Muscle of back (tissue), 11 donors: Measurements from ENCODE around the gene GPATCH2L. TPM values are rescaled to one million over a fixed set of nuclear protein-coding genes. Genes with fewer than 3 reads are reported as not detected.
A peak's percentile ranks its signal among the peaks of the same experiment; 100 is the strongest.

ENCODE experiments used
- DNase-seq, 3 donors: peaks; one replicate each; pipeline versions ENCODE4 v3.0.0 to v3.0.0-alpha.2; 2013
- polyA plus RNA-seq, 10 donors: library from polyadenylated mRNA; unstranded; fragments of 120-200 nt; gene quantifications; one replicate each; pipeline ENCODE4 v1.2.1, GENCODE V29; 2013; ENCODE audit not compliant: insufficient read length in 10 of 10

Gene GPATCH2L
- polyA plus RNA-seq, 10 donors, result 18.2 to 27.9 (median 23.1) TPM

DNA sequence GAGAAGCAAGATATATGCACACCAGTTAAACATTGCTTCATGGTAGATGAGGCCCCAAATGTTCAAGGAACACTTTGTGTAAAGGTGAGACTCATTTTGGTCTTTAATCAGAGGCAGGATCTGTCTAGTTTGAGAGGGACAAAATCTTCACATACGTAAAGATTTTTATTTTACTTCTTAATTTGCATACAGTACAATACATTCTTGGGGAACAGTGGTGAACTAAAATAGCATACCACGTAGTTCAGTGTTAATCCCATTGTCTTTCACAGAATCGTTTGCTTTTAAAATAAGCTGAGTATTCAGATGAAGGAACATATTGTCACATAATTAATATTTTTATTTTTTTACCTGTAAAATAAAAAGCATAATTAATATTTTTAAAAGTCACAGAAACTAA, 43.3 kb downstream of the GPATCH2L start:
- DNase-seq, result no peak

DNA sequence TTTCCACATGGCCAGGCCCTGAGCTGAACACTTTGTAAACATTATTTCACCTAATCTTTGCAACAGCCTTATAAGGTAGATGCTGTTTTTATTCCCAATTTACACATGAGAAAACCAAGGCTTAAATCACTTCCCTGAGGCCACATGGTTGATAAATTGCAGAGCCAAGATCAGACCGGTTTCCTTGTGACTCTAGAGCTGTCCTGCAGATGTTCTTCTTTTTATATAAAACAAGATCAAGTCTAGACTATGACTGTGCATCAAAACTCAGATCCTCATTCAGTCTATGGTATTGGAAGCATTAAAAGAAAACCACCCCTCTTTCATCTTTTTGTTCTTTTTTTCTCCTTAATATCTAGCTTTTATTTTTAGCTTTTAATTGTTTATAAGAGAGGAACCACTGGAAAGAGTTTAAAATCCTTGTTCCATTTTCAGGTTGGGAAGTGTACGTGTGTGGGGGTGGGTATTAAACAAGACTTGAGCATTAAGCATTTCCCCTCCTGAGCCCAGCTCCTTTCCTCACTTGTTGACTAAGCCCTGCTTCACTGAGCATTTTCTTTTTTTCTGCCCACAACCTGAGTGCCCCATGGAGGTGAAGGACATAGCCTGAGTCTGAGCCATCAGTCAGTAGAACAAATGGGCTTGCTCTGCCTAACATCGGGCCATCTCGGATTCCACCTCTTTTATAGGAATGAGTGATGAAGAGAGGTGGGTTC, 45.4 kb downstream of the GPATCH2L start:
- no peak for DNase-seq

DNA sequence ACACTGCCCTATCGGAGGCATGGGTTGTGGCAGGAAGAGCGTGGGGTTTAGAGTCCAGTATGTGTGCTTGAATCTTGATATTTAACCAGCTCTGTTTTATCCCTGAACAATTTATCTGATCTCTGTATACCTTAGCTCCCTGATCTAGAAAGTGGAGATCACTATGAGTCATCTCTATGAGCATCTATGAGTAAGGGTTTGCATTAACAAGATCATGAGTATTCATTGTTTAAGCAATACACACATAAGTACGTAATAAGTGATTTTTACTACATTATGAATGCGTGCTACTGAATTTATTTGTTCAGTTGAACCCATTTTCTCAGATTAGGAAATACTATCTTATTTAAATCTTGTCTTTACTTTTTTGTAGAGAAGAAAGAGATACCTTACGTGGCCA, 49.4 kb downstream of the GPATCH2L start:
- peak in 1 of 3 donors; percentile 29 for DNase-seq

DNA sequence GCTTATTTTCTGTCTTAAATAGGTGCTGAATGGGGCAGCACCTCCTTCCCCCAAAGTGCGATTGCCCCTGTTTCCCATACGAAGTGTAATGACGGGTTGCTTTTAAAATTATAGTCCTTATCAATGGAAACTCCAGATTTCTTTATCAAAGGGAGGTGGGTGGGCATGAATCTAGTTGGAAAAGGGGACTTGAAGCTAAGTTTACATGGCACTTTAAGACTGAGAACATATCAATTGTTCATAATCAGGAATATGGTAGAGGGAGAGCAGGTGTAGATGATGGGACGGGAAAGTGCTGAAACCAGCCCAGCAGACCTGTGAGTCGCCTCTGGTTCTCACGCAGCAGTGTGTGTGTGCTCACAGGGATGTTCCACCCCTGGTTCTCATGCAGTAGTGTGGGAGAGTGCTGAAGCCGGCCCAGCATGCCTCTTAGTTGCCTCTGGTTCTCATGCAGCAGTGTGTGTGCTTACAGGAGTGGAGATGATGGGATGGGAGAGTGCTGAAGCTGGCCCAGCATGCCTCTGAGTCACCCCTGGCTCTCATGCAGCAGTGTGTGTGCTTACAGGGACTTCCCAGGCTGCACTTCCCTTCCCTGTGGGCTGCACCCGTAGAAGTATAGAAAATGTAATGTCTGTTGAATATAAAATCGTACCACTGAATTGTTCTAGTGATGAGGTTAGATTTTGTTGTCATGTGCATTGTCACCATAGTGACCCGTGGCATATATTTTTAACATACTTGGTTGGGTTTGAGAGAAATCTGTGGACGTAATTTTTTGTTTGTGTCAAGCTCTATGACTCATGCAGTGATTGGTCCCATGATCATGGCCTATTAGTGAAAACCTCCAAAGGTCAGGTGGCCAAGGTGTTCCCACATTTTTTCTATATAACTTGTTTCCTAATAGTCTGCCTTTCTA, 51.6 kb downstream of the GPATCH2L start:
- peak in 2 of 3 donors; percentile 6 to 23 for DNase-seq

DNA sequence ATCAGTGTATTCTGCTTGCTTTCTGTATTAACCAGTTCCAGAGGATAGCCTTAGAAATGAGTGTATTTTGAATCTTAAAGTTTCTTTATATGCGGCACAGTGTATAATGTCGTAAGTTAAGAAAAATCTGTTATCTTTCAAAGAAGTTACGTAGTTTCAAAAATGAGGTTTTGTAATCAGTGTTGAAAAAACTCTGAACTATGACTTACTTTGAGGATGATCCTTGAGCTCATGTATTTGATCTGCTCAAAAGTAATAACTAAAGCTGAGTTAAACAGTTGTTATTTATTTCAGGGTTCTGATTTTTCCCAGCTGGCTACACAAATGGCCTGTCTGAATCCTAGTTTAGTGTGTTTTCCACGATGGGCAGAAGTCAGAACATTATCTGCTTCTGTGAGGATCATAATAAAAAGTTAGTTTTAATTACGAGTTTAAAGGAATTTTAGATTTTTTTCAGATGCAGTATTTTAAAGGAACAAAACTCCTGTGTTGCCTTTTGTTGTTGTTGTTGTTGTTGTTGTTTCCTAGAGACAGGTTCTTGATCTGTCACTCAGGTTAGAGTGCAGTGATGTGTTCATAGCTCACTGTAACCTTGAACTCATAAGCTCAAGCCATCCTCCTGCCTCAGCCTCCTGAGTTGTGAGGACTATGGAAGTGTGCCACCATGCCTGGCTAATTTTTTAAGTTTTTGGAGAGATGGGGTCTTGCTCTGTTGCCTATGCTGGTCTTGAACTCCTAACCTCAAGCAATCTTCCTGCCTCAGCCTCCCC, 52.9 kb downstream of the GPATCH2L start:
- DNase-seq, result no peak

DNA sequence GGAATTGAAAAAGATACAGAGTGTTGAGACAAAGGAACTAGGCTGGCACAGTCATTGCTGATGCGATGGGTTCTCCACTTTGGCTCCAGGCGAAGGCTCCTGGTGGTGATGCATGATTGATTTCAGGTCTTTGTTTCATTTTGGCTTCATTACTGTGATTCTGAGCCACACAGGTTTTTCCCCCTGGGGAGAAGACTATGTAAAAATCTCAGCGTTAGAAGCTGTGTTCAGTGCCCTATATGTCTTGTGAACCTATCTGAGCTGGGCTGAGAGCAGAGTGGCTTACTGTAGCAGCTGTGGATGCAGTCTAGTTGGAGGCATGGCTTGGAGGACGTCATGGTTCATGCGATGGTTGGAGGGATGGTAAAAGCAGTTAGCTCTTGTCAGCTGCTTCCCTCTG, 54.0 kb downstream of the GPATCH2L start:
- no peak for DNase-seq

DNA sequence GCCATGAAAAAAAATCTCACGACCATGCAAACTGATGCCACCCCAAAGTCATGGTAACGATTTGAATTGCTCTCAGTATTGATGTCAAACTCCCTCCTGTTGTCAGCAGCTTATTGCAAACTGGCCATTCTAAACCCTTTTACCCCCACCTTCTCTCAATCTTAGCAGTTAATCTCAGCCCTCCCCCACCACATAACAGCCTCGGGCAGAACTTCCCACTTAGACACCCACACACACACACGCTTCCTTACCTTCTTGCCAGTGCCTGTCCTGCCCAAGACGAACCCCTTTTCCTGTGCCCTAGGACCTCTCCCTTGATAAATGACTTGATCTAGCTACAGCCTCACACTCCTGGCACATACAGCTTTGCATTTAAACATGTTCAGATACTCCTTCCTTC, 56.6 kb downstream of the GPATCH2L start:
- no peak for DNase-seq

DNA sequence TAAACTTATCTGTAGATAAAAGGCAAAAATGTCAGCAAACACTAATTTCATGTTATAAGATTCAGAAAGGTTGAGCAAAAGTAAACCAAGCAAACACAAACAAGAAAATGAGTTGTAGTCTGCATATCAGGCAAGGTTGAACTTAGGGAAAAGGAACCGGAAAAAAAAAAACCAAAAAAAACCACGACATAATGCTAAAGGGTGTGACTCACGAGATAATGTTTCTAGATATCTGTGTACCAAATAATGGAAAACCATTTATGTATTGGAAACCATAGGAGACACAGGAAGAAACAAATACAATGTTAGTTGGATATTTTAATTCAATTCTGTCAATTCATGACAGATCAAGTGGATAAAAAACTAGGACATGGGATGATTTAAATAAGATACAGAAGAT, 60.5 kb downstream of the GPATCH2L start:
- DNase-seq, result no peak

DNA sequence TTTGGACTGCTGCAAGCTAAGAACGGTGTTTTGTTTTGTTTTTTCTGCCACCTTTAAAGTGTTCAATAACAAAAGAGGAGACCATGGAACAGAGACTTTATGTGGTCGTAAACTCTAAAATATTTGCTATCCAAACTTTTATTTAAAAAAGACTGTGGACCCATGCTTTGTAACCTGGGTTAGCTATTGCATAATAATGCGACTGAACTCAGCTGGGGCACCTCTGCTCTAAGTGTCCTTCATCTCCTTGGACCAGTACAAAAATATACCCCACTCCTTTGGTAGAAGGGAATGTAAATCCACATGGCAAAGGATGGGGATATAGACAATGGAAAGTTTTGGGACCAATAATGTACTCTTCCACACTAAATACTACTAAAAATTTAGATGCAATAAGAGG, 65.5 kb downstream of the GPATCH2L start:
- DNase-seq, result no peak

DNA sequence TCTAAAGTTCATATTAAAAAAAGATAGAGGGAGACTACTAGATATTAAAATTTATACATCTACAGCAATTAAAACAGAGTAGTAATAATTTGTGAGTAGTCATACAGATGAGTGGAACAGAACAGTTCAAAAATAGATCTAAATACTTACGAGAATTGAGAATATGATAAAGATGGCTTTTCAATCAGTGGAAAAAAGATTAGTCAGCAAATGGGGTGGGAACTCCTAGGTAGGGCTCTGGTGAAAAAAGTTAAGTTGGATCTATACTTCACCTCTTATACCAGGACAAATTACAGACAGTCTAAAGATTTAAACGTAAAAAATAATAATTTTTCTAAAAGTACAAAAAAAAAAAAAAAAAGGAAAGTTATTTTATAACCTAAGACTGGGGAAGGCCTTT, 66.9 kb downstream of the GPATCH2L start:
- DNase-seq, result no peak

DNA sequence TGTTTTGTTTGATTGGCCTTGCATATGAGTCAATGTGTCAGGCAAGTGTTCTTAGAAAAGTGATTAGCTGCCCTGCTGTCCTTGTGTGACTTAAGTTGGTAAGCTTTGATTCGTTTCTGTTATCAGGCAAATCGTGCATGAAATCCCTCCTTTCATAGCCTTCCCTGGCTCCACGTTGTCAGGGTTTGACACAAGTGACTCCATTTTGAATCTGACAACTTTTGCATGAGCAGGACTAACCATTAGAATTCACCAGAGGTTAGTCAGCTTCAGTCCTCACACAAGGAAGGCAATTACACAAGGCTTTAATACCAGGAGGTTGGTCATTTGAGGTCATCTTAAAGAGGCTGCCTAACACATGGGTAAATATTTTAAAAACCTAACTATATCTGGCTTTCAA, 68.2 kb downstream of the GPATCH2L start:
- DNase-seq, result no peak

DNA sequence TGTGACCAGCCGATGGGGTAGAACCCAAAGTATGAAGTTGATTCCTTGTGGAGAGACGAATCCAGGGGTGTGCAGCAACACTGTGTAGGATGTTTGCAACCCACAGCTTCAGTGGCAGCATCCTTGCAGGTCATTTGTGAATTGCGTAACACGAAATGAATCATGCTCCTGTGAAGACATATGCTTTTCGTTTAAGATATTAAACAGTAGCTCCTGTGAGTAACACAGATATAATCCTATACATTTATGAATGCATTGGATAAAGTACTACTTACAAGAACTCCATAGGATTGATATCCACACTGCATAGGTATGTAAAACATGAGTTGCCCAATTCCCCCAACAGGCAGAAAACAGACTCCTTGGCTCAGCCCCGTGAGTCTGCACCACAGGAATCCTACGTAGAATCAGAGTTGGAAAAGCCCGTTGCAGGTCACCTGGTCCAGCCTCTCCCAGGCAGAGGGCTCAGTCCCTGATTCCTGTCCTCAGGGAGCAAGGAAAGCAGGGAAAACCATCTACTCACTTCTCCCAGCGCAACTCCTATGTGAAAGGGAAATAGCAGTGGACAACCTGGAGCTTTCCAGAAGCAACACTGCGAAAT, 75.8 kb downstream of the GPATCH2L start:
- peak in 1 of 3 donors; percentile 68 for DNase-seq

DNA sequence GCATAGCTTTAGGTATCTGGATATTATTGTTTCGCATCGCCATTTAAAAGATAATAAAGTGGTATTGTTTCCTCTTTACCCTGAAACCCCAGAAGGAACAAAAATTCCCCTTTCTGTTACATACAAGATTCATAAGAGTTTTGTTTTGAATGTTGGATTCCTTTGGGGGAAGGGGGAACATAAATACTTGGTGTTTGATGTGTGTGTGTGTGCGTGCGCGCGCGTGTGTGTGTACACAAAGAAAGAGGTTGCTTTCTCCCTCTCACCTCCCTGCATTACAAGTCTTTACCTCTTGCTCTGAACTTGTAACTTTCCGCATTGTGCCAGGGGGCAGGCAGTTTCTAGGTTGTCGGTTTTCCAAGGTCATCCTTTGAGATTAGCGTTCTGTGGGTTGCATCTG, 76.4 kb downstream of the GPATCH2L start:
- no peak for DNase-seq

DNA sequence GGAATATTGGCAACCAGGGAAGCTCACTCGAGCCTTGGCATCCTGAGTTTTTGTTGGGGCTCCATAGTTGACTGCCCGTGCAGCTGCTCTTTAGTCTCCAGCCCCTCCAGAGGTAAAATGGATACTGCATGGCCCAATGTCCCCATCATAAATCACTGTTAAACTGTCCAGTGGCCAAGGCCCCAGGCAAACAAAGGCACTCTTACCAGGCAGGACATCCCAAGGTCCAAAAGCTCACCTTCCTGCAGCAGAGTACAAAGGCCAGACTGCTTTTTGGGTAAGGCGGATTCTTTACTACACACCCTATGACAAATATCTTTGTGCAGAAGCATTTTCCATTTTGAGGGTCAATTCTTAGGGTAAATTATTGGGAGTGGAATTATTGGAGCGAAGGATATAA, 81.1 kb downstream of the GPATCH2L start:
- no peak for DNase-seq

DNA sequence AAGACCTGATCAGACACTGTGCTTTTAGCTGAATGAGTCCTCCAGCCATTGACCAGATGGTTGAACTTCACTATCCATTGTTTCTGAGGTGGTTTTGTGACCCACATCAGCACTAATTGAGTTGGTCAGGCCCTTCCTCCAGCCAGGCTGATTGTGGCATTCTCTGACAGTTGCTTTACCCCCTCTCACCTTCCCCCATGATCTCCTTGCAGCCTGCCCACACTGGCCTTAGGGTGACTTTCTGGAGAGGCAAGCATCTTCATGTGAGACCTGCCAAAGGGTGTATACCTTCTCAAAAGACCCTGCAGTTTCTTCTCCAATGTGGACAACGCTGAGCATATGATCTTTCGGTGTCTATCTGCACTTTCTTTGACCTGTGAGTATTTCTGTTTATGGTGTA, 83.9 kb downstream of the GPATCH2L start:
- no peak for DNase-seq

DNA sequence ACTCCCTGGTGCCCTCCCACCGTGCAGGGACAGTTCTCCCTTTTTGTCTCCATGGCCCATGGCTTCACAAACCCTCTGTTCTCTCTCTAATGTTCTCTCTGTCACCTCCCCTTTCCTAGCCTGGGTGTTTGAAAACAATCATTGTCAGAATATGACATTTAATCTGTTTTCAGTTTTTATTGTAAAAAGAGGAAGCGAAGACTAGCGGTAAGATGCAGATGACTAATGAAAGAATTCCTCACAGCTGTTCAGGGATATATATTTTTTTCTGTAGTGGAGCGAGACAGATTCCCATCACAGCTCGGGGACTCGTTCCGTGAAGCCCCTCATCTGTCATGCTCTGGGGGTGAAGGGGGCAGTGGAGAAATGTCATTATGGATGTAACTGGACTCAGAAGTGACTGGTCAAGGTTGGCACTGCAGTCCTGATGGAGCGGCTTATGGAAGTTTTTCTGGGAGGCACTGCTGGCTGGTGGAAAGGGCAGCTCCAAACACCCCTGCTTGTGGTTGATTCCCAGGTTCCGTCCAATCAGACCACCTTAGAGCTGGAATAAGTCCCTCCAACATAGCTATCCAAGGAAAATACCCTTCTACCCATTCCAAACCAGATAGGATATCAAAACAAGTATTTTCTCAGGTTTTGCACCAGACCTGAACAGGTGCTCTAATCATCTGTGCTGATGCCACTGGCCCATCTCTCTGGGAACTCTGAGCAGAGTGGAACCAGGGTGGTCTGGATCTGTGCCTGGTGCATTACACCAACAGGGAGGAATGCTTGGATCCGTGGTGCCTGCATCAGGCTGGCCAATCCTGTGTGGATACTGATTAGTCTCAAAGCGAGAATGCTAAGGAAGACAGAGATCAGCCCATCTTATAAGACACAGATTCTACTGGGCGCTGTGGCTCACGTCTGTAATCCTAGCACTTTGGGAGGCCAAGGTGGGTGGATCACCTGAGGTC, 84.7 kb downstream of the GPATCH2L start:
- no peak for DNase-seq

DNA sequence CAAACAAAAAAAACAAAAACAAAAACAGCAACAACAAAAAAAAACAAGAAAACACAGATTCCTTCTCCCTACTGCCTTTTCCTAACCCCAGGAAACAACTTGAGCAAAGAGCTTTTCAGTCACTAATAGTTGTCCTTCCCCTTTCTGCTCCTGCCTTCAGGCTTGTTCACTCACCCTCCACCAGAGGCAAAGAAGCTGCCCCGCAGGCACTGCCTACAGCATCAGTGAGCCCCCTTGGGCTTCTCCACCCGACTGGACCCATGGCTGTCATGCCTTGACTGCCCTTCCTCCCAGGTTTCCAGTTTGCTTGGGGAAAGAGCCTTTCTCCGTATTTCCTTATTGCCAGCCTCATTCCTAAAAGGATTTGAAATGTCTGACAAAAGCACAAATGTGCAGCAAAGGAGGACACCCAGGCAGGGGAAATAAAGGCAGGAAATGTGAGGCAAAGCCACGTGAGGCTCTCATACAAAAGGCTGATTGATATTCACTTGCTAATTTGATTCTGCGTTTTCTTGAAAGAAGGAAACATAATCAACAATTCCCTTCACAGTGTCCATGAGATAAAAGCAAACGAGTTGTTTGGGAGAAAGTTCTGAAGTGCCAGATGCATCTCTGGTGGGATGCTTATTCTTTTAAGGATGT, 85.7 kb downstream of the GPATCH2L start:
- no peak for DNase-seq

DNA sequence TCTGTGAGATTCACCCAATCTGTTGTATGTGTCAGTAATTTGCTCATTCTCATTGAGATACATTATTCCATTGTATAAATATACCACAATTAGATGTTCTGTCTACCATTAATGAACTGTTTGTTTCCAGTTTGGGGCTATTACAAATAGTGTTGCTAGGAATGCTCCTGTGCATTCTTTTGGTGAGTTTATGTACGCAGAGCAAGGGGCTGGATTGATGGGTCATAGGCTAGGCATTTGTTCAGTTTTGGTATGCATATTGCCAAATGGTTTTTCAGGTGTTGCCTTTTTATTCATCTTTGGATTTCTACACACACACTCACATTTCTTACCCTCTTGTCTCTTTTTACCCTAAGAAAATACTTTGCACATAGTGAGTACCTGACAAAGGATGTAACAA, 93.4 kb downstream of the GPATCH2L start:
- no peak for DNase-seq

DNA sequence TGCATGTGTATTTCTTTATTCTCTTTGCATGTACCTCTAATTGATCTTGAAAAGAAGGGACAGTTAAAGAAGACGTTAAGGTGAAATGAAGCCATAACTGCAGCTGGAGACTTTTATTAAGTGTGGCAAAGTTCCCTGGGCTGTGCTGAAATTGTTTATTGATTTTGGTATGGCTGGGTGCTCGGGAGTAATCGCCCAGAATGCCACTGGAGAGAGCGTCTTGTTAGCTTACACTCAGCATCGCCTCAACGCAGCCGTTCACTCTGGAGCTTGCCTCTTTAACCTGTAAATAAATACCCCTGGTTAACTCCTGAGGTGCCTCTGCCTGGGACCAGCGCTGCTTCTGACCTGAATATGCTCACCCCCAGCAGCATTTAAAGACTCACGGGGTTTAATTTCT, 98.6 kb downstream of the GPATCH2L start:
- no peak for DNase-seq

DNA sequence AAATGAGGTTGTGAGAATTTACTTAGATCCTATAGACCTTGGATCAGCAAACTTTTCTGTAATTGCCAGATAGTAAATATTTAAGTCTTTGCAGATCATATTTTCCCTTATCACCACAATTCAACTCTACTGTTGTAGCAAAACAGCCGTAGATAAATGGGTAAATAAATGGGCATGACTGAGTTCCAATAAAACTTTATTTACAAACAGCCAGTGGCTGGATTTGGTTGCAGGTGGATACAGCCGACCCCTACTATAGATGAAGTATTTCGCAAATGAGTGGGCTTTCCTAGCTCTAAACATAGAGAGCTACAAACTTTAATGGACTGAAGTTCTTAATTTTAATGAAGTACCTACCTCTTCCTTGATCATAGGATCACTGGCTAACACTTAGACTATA, 100.7 kb downstream of the GPATCH2L start:
- no peak for DNase-seq
